ENCODE data around the gene RASAL3. TPM values are rescaled to one million over a fixed set of nuclear protein-coding genes. Genes with fewer than 3 reads are reported as not detected.
"Not testable (repeated sequence)": the region's sequence is repeated elsewhere in the genome, so short reads cannot be mapped to it uniquely, and the experiment has no call there.

Gene RASAL3
- polyA plus RNA-seq, 2 of the 4 experiments (the other 2 are of a cell fraction) = not detected

DNA sequence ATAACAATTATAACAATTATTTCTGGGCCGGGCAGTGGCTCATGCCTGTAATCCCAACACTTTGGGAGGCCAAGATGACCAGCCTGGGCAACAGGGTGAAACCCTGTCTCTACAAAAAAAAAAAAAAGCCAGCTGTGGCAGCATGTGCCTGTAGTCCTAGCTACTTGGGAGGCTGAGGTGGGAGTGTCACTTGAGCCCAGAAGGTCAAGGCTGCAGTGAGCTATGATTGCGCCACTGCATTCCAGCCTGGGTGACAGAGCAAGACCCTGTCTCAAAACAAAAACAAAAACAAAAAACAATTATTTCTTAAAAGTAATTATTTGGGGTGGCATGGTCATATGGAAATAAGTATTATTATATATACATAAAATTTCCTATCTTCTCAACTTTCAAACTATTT lies 53.0 kb downstream of the RASAL3 start:
- H3K9me3 ChIP-seq; POLR2A ChIA-PET; ATAC-seq; H3K4me2 ChIP-seq; H3K4me3 ChIP-seq; FAIRE-seq; DNase-seq (ENCODE audit: low read depth in 1 of 2, low spot score in 1 of 2); H3K27ac ChIP-seq: not testable (repeated sequence)
- WGBS (ENCODE audit: missing lambda C conversion rate) = 95% methylated on average over 2 of the region's 2 CpGs
- H3K4me1 ChIP-seq = peaks cover 21% of the 10 kb centered on the region; the same call in 2 of the 3 replicates
- CTCF ChIA-PET = interaction anchor here (0.9 kb wide), 1 partner anchor 12 kb away, joined by 3 read pairs; no protein-coding TSS in a partner anchor
- TF ChIP-seq CEBPB (IDR thresholded peaks at IDR 0.05) = 0 out of 4 replicates have a peak, but pooled peaks of 1 of the 2 experiments have one; percentile 5

DNA sequence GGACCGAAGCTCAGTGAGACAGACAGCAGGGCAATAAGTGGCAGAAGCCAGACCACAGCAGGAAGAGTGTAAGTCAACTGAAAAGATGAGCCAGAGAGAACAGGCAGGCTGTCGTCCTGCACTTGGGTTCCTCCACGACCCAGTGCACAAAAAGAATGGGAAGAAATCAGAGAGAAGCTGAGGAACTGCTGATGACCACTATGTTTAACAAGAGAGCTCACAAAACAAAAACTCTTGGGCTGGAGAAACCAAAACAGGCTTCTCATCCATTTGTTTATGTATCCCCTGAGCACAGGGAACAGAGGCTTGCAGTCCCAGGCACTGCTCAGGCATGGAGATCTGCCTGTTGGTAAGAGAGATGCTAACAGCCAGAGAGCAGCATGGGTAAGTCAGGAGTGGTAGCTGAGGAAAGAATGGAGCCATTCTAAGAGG lies 59.5 kb downstream of the RASAL3 start:
- Histone ChIP-seq H3K4me1 (no peaks in the 10 kb centered on the region), H3K9me3 (no peaks in the 10 kb centered on the region), H3K4me3 (no peak overlapping the region), H3K27ac (no peak overlapping the region), H3K4me2 (no peak overlapping the region)
- TF ChIP-seq EHF (CRISPR knock-in tag; IDR thresholded peaks at IDR 0.05) (no peak), GATA3 (IDR thresholded peaks at IDR 0.05; ENCODE audit: borderline replicate concordance) (no peak), NPAS2 (CRISPR knock-in tag; IDR thresholded peaks at IDR 0.05; ENCODE audit: borderline replicate concordance) (no peak), JUN (IDR thresholded peaks at IDR 0.05) (no peak), RFX5 (IDR thresholded peaks at IDR 0.05) (no peak), CHD4 (IDR thresholded peaks at IDR 0.05; ENCODE audit: borderline replicate concordance) (no peak), HDAC2 (IDR thresholded peaks at IDR 0.05) (no peak), FOSB (CRISPR knock-in tag; IDR thresholded peaks at IDR 0.05) (no peak), SREBF2 (IDR thresholded peaks at IDR 0.05) (no peak), POLR2AphosphoS2 (conservative IDR thresholded peaks at IDR 0.05; ENCODE audit: low read length) (no peak), BHLHE40 (IDR thresholded peaks at IDR 0.05; ENCODE audit: low read depth, low read length) (no peak), HOXA7 (CRISPR knock-in tag; IDR thresholded peaks at IDR 0.05) (no peak)
- no peak for DNase-seq (ENCODE audit: low read depth in 1 of 2, low spot score in 1 of 2)
- POLR2A ChIA-PET = interaction anchor here (1.6 kb wide), 1 partner anchor 14 kb away, joined by 3 read pairs; the partner anchor contains the start of gene AKAP8L
- ATAC-seq = no peak
- WGBS (ENCODE audit: missing lambda C conversion rate) = 79% methylated on average over 3 of the region's 3 CpGs
- CTCF ChIA-PET = interaction anchor here (1.4 kb wide), 1 partner anchor 15 kb away, joined by 5 read pairs; the partner anchor contains the start of gene AKAP8L
- no peak for FAIRE-seq

DNA sequence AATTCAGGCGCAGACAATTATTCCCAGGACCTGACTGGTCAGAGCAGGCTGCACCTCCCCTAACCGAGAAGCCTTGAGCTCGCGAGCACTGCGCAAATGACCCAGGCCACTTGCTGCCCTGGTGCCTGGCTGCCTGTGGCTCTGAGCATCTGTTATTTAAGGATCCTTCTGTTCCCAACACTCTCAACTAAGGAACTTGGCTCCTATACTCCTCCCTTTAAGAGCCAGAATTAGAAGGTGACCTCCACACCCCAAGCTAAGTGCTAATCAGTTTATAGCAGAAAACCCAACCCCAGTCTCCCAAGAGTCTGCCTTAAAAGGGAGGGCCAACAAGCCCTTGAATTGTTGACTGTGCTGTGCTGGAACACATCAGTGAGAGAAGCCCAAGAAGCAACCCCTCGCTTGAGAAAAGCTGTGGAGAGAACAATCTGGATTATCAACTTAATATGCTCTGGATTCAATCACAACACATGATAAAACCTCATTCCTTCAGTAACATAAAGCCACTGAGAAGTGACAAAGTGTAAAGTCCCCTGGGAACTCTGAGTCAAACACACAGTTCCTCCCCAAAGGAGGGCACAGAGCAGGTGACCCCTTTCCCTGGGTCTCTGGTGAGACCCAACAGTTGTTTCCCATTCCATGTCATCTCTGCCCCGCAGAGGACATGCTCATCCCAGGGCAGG lies 60.1 kb downstream of the RASAL3 start:
- DNase-seq (ENCODE audit: low read depth in 1 of 2, low spot score in 1 of 2) = no peak
- Histone ChIP-seq H3K4me2 (no peak overlapping the region), H3K9me3 (no peaks in the 10 kb centered on the region), H3K4me3 (no peak overlapping the region), H3K4me1 (no peaks in the 10 kb centered on the region), H3K27ac (no peak overlapping the region)
- ChIA-PET POLR2A (interaction anchor here (1.6 kb wide), 1 partner anchor 15 kb away, joined by 3 read pairs; the partner anchor contains the start of gene AKAP8L), CTCF (interaction anchor here (0.6 kb wide), 2 partner anchors 47 to 313 kb away, joined by 3 read pairs; no protein-coding TSS in a partner anchor)
- ATAC-seq = no peak
- no peak for TF ChIP-seq FOSL2 (IDR thresholded peaks at IDR 0.05)
- TF ChIP-seq FOSL2 (CRISPR knock-in tag; IDR thresholded peaks at IDR 0.05) = no peak
- no peak for TF ChIP-seq JUNB (IDR thresholded peaks at IDR 0.05)
- no peak for TF ChIP-seq HOXB13 (CRISPR knock-in tag; IDR thresholded peaks at IDR 0.05; ENCODE audit: low read depth)
- no peak for TF ChIP-seq JUN (IDR thresholded peaks at IDR 0.05)
- 88% methylated on average over 7 of the region's 7 CpGs for WGBS (ENCODE audit: missing lambda C conversion rate)
- FAIRE-seq = no peak

- ATAC-seq (no peak), FAIRE-seq (no peak), DNase-seq (ENCODE audit: low read depth in 1 of 2, low spot score in 1 of 2) (no peak)
- H3K9me3 ChIP-seq = no peaks in the 10 kb centered on the region
- 96% methylated on average over 10 of the region's 10 CpGs for WGBS (ENCODE audit: missing lambda C conversion rate)
- ChIA-PET CTCF (no interaction called here), POLR2A (no interaction called here)
- no peak overlapping the region for H3K4me2 ChIP-seq
- no peak overlapping the region for H3K4me3 ChIP-seq
- no peak for TF ChIP-seq KDM1A (IDR thresholded peaks at IDR 0.05; ENCODE audit: low read depth)
- TF ChIP-seq MAFK (IDR thresholded peaks at IDR 0.05; ENCODE audit: partially characterized antibody) = no peak
- TF ChIP-seq TP53 (CRISPR knock-in tag; IDR thresholded peaks at IDR 0.05) = no peak
- no peak for TF ChIP-seq ATOH8 (CRISPR knock-in tag; IDR thresholded peaks at IDR 0.05; ENCODE audit: low read depth)
- no peak for TF ChIP-seq RARB (CRISPR knock-in tag; IDR thresholded peaks at IDR 0.05)
- TF ChIP-seq FOSB (CRISPR knock-in tag; IDR thresholded peaks at IDR 0.05) = no peak
- TF ChIP-seq JUNB (IDR thresholded peaks at IDR 0.05) = no peak
- TF ChIP-seq RCOR1 (IDR thresholded peaks at IDR 0.05; ENCODE audit: low read depth, low read length) = no peak
- TF ChIP-seq, protein P1, sequence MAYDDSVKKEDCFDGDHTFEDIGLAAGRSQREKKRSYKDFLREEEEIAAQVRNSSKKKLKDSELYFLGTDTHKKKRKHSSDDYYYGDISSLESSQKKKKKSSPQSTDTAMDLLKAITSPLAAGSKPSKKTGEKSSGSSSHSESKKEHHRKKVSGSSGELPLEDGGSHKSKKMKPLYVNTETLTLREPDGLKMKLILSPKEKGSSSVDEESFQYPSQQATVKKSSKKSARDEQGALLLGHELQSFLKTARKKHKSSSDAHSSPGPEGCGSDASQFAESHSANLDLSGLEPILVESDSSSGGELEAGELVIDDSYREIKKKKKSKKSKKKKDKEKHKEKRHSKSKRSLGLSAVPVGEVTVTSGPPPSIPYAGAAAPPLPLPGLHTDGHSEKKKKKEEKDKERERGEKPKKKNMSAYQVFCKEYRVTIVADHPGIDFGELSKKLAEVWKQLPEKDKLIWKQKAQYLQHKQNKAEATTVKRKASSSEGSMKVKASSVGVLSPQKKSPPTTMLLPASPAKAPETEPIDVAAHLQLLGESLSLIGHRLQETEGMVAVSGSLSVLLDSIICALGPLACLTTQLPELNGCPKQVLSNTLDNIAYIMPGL (CRISPR knock-in tag; IDR thresholded peaks at IDR 0.05; ENCODE audit: borderline replicate concordance) = no peak
- no peak for TF ChIP-seq HDAC2 (IDR thresholded peaks at IDR 0.05)
- TF ChIP-seq, protein P2, sequence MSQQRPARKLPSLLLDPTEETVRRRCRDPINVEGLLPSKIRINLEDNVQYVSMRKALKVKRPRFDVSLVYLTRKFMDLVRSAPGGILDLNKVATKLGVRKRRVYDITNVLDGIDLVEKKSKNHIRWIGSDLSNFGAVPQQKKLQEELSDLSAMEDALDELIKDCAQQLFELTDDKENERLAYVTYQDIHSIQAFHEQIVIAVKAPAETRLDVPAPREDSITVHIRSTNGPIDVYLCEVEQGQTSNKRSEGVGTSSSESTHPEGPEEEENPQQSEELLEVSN (IDR thresholded peaks at IDR 0.05; ENCODE audit: borderline replicate concordance, low read depth) = no peak
- no peak for TF ChIP-seq SREBF2 (IDR thresholded peaks at IDR 0.05)
- no peak for TF ChIP-seq PHF8 (IDR thresholded peaks at IDR 0.05; ENCODE audit: borderline replicate concordance, low read depth)
- TF ChIP-seq MYC (IDR thresholded peaks at IDR 0.05; ENCODE audit: borderline replicate concordance, low read length) = no peak
- no peak for TF ChIP-seq GATA3 (IDR thresholded peaks at IDR 0.05; ENCODE audit: borderline replicate concordance)
- TF ChIP-seq HOXA7 (CRISPR knock-in tag; IDR thresholded peaks at IDR 0.05) = no peak
- TF ChIP-seq ZNF302 (CRISPR knock-in tag; IDR thresholded peaks at IDR 0.05) = no peak
- TF ChIP-seq POLR2A (IDR thresholded peaks at IDR 0.05; ENCODE audit: low read length) = no peak
- H3K4me1 ChIP-seq = no peaks in the 10 kb centered on the region
- H3K27ac ChIP-seq = no peak overlapping the region
Observed at GRCh38 chr19:15403151-15403531, 61.2 kb downstream of the RASAL3 start.
